GM18861 (cell line): Measurements from ENCODE around the gene LAD1.

Experiments
- ATAC-seq: cut with Tn5 transposase; IDR thresholded peaks from one replicate; pipeline ENCODE4 v1.9.1; 2021; ENCODE audit not compliant: unreplicated experiment

The LAD1 gene

DNA sequence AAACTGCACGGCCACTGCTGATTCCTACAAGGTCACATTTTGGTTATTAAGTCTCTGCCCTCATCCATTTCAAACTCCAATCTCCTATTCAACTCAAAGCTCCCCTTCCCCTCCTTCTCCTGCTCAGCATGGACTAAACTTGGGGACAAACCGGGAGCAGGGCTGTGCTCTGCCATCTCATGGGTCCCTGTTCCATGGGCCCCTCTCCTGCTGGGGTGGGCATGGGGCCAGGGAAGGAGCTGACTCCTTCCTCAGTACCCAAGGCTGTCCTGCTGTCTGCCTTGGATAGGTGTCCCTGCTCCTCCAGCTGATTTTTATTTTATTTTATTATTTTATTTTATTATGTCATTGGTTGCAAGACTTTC, 48.8 kb downstream of the LAD1 start:
- no peak for ATAC-seq

DNA sequence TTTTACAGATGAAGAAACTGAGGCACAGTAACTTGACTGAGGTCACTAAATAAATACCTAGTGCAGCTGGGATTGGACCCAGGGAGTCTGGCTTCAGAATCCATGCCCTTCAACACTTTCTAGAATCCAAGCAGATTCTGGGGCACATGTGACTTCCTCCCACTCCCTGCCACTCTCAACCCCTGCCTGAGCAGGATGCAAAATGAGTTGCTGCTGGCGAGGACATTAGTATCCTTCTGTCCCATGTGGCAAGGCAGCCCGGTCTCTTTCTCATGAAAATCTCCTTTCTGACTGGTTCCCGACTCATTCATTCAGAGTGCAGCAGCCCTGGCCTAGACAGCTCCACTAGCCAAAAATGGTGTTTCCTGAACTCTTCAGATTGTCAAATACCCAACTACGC, 50.0 kb downstream of the LAD1 start:
- ATAC-seq: no peak

DNA sequence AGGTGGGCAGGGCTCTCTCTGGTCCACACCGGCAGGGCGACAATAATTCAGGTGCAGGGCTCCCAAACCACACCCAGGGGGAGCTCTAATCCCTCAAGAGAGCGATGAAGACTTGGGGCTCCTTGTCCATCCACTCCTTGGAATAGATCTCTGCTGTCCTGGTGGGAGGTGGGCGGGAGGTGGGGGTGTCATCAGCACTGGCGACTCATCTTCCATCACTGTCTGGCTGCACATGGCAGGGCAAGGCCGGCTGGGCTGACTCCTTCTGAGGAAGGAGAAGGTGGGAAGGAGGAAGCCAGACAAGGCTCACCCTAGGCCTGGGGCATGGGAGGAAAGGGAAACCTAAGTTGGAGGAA, 50.9 kb downstream of the LAD1 start:
- no peak for ATAC-seq

DNA sequence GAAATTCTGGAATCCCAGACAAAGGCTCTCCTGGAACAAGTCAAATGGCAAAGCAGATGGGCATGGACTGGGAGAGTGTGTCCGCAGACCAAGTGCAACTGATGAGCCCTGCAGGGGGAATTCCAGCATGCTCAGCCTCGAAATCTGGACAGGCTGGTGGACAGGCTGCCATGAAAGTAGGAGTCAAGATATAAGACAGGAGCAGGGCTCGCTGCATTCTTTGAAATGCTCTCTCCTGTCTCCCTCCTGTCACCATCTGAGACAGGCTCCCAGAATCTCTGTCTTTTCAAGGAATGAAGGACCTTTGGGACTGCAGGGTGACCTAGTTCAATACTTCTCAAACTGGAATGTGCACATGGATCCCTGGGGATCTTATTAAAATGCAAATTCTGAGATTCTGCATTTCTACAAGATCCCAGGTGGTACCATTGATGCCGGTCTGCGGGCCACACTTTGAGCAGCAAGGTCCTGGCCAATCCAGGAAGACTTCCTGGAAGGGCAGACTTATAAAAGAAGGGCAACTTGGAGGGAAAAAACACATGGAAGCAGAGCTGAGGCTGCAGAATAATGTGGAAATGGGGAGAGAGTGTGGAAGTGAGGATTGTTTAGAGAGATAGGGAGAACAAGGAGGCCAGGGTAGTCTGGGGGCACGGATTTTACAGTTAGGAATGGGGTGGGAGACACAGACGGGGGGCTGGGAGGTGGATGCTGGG, 51.5 kb downstream of the LAD1 start:
- no peak for ATAC-seq

DNA sequence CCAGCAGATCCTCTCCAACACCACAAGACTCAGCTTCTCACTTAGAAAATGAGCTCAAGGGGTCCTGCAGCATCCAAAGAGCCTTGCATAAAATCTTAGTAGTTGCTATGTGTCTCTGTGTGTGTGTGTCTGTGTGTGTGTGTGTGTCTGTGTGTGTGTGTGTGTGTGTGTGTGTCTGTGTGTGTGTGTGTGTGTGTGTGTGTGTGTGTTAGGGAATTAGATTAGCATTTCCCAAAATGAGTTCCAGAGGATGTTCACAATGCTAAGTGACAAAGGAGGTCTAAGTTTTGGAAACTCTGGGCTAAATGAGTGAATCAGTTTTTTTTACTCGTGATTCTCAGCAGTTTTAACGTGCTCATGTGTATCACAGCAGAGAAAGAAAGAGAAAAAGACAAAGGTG, 52.1 kb downstream of the LAD1 start:
- ATAC-seq: no peak

DNA sequence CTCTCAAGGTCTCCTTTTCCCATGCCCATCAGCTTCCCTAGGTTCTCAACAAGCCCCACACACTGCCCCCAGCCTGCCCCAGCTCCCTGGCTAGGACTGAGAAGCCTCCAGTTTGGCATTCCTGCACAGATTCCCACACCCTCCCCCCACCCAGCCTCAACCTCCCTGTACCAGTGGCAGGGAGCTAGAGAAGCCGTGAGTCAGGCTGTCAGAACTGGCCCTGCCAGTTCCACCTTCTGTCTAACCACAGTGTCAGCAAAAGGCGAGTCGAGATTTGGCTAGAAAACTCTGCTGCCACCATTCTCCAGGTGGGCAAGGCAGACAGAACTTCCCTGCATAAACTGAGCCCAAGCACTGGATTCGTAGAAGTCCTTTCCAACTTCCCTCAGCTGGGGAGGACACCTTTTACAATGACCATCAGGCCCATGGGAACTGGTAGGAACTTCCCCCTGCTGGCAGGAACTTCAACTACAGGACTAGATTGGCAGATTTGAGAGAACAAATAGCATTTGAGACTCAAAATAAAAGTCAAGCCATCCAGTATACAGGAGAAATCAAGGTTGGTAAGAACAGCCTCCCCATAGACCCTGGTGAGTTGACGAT, 52.7 kb downstream of the LAD1 start:
- ATAC-seq: no peak

DNA sequence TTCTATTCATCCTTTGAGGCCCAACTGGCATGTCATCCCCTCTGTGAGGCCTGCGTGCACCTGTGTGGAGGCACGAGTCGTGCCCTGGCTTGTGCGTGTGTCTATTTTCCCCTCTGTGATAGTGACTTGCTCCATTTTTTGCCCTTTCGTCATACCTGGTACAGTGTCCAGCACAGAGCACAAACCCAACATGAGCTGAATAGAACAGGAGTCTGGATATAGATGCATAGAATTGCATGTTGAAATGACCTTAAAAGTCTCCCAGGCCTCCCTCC, 54.1 kb downstream of the LAD1 start:
- no peak for ATAC-seq

DNA sequence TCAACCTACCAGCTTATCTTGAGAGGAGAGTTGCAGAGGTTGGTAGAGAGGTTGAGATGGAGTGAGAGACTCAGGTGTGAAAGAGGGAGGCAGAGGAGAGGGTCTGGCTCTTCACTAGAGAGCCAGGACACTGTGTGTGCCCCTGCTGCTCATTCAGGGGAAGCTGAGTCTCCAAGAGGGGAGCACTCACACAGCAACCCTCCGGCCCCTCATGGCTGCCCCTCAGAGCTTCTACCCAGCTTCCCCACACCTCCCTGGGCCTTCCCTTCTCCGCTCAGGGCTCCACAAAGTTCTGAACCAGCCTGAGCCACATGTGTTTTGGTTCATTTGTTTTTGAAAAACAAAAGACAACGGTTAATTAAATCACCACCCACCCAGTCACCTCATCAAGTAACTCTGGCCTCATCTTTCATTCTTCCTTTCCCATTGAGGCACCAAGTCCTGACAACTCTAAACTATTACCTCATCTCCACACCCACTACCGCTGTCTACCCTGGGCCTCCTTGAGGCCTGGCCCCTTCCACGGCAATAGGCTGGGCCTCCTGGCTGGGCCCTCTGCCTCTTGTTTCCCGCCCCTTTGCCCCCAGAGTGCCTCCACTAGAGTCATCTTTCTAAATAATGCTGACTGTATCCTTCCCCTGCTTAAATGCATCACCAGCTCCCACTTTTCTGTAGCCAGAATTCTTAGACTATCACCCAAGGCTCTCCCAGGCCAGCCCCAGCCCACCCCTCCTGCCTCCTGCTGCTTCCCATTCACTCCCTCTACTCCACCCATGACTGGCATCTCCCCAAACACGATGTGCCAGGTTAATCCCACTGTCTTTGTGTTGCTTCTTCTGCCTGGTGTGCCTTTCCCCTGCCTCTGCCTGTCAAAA, 54.7 kb downstream of the LAD1 start:
- ATAC-seq: no peak

DNA sequence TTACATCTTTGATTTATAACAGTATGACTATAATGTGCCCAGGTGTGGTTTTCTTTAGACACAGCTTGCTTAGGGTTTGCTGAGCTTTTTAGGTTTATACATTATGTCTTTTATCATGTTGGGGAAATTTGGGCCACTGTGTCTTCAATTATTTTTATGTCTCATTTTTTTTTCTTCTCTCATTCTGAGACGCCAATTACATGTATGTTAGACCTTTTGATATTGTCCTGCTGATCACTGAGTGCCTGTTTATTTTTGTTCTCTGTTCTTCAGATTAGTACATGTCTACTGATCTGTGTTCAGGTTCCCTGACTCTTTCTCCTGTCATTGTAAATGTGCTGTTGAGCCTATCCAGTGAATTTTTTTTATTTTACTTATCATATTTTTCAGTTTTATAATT, 57.7 kb downstream of the LAD1 start:
- ATAC-seq: no peak

DNA sequence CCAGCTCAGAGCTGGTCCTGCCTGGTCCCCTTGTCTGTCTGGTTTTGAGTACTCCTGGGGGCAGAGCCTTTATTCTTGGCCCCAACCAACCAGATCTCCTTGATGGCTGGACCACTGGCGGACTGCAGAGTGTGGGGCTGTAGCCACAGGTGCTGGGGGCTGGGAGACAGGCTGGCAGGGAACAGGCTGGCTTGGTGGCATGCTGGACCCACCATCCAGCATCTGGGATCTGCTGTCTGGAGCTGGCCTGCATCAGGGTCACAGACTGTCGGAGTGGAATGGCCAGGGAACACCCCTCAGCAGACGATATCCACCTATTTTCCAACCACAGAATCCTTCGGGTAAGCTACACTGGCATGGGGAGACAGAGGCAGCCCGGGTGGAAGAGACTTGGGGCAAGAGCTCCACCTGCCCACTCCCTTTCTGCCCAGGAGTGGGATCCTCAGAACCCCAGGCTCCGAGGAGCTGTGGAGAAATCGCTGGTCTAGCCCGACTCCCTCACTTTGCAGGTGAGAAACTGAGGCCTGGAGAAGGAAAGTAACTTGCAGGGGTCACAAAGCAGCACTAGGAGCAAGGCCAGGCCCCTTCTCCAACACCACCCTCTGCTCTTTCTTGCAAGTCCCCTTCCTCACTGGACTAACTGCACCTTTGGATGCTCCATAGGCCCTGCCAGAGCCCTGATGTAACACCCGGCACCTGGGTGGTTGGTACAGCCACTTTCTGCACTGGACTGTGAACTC, 62.2 kb downstream of the LAD1 start:
- ATAC-seq: no peak

DNA sequence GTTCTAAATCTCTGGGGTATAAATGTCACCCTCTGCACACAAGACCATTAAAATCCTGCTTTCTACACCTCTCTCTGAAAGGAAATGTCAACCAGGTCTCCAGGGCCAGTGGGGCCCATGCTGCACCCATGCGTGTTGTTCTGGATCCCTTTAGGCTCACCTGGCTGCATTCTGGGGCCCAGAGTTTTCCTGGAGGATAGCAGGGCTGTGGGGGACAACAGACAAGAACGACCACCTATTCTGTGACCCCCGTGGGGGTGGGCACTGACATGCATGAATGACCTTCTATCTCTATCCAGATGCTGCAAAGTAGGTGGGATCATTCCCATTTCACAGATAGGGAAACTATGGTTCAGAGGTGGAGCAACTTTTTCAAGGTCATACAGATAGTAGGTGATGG, 63.2 kb downstream of the LAD1 start:
- ATAC-seq: no peak

DNA sequence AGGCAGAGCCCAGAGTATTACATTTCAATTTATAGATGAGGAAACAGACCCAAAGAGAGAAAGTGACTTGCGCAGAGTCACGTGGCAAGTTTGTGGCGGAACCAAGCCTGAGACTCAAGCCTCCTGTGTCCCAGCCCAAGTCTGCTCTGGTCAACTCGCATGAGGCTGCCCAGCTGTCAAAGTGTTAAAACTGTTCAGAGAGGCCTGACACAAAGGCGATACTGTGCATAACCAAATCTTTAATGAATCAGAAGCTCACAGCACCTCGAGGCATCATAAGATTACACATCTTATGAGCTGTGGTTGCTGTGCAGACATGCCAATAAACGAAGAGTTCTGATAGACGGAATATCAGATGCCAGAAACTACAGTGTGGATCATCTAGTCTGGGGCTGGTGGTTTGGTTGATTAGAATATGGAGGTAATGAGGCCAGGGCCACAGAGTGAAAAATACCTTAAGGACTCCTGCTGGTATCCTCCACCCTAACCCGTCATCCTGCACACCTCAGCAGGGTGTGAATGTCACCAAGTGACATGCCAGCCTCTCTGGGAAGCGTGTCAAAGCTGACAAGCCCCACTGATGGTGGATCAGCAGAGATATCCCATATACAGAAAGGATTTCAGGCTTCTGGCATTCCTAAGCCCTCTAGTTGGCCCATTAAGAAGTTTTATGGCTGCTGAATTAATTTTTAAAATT, 63.8 kb downstream of the LAD1 start:
- ATAC-seq: no peak

DNA sequence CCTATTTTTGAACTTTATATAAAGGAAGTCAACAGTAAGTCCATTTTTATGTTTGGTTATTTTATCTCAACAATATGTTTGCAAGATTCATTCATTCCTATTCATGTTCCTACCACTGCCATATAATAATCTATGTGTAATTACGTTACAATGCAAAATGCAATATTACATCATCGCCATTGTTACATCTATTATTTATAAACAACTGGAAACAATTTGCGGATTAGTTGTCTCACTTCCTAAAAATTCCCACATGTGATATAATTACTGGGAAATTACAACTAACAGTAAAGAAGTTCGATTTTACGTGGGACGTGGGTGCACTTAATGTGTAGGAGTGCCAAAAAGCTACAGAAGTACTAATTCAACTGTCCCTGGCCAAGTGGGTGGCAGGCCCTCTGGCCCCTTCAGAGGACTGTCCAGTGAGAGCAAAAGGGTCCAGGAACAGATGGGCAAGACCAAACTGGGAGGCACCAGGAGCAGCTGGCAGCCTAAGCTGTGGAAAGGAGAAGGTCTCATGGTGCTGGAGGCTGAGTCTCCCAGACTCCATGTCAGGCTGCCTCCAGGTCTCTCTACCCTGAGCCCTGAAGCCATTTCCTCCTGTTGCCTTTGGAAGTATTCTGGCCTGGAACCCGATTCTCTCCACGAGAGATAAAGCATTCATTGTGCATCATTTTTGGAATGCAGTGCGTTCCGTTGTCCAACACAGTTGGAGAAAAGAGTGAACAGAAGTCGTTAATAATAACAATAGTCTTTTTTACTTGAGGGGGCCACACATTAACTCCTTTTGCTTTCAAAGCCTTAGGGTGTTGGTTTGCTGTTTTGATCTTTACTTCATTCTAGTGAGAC, 64.6 kb downstream of the LAD1 start:
- no peak for ATAC-seq

DNA sequence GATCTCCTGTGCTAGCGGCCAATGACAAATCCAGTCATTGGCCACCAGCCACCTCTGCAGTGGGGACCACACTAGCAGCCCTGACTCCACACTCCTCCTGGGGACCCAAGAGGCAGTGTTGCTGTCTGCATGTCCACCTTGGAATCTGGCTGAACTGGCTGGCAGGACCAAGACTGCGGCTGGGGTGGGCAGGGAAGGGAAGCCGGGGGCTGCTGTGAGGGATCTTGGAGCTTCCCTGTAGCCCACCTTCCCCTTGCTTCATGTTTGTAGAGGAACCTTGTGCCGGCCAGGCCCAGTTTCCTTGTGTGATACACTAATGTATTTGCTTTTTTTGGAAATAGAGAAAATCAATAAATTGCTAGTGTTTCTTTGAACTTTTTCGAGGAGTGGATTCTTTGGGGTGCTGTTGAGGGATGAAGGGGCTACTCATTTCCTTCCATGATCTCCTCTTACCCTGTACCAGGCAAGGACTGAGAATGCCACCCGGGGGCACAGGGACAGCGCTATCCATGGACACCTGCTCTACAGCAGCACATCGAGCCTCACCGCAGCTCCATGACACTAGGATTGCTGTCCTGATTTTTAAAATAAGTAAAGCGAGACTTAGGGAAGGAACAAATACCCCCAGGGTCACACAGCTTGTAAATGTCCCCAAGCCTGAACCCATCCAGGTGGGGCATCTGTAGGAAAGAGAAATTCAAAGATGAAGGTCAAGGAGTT, 66.3 kb downstream of the LAD1 start:
- ATAC-seq: no peak

DNA sequence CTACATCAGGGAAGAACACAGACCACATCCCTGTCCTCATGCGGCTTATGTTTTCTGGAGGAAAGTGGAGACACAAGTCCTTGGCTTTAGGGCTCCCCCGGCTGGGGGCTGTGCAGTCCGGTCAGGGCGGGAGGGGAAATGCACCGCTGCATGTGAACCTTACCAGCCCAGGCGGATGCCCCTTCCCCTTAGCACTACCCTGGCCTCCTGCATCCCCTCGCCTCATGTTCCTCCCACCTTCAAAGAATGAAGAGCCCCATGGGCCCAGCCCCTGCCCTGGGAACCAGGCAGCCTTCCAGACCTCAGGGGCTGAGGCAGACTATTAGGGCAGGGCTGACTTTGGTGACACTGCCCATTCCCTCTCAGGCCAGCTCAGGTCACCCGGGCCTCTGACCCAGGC, 67.1 kb downstream of the LAD1 start:
- ATAC-seq: no peak

DNA sequence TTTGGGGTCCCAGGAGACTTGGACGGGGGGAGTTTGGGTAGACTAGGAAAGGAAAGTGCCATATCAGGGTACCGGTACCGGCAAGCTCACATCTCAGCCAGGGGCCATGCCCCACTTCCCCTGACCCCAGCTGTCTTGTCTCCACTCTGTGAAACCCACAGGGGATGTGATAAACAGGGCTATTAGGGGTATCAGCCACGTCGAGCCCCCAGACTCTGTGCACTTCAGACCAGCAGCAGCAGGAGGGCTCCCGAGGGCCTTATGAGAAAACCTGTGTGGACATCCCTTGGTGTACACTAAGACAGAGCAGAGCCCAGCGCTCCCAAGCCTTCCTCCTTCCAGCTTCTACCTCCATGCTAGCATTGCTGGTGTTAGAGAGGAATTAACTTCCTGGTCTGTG, 68.0 kb downstream of the LAD1 start:
- no peak for ATAC-seq
